ENCODE results near the gene CD48.
"Not testable (repeated sequence)": the region's sequence is repeated elsewhere in the genome, so short reads cannot be mapped to it uniquely, and the experiment has no call there.

The CD48 gene

DNA sequence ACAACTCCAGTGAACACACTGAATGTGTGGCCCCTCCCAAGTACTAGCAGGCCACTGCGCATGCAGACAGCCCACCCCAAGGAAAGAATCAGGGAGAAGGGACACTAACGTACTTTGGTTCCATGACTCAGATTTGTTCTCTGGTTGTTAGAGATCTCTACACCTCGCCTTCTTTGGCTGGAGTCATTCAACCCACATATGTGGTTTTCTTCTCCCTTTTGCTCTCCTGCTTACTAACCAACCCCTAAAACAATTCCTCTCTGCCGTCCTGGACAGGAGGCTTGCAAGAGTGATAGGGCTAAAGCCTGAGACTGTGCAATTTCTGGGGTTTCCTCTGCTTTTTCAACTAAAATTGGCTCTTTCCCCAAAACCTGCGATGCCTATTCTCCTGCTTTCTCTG lies 5.7 kb upstream of the CD48 start:
- Histone ChIP-seq H3K4me2 (ENCODE audit: insufficient read depth, low read length) (no peak overlapping the region), H3K4me3 (ENCODE audit: low read depth in 1 of 2, low read length in 2 of 2) (no peak overlapping the region), H3K9ac (ENCODE audit: low read depth, low read length) (no peak overlapping the region), H3K79me2 (ENCODE audit: insufficient read depth, low read length) (0 out of 2 replicates have a peak, but pooled peaks cover 2% of the 10 kb centered on the region), H3K36me3 (ENCODE audit: insufficient read depth, low read length) (no peaks in the 10 kb centered on the region), H2AFZ (ENCODE audit: low read depth, low read length) (no peak overlapping the region), H4K20me1 (ENCODE audit: insufficient read depth, low read length) (no peaks in the 10 kb centered on the region), H3K9me3 (ENCODE audit: insufficient read depth, low read length, severe bottlenecking) (no peaks in the 10 kb centered on the region), H3K27me3 (ENCODE audit: insufficient read depth, low read length, poor library complexity) (no peaks in the 10 kb centered on the region), H3K4me1 (ENCODE audit: insufficient read depth, low read length) (peaks cover 31% of the 10 kb centered on the region), H3K27ac (ENCODE audit: low read length) (no peak overlapping the region)
- ATAC-seq (ENCODE audit: insufficient read depth, low read depth) (no peak), DNase-seq (no peak)
- TF ChIP-seq EZH2 (IDR thresholded peaks at IDR 0.05; ENCODE audit: borderline replicate concordance, low read depth, low read length, severe bottlenecking) (no peak), CTCF (IDR thresholded peaks at IDR 0.05; ENCODE audit: borderline replicate concordance, extremely low read depth, low read length, poor library complexity, severe bottlenecking) (no peak)

DNA sequence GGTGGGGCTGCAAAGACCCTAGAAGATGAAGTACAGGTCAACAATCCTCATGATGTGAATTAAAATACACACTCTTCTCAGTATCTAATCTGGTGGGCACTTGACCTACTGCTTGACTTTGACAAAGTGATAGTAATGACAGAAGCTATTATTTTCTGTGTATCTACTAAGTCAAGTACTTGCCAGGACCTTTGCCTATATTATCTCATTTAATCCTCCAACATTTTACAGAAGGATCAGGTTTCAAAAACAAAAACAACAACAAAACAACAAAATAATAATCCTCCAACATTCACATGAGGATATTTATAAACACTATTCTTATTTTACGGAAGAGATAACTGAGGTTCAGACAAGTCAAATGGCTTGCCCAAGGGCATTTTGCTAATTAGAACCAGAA lies 4.4 kb upstream of the CD48 start:
- Histone ChIP-seq H3K9me3 (ENCODE audit: insufficient read depth, low read length, severe bottlenecking) (no peaks in the 10 kb centered on the region), H3K27ac (ENCODE audit: low read length) (no peak overlapping the region), H4K20me1 (ENCODE audit: insufficient read depth, low read length) (no peaks in the 10 kb centered on the region), H3K27me3 (ENCODE audit: insufficient read depth, low read length, poor library complexity) (no peaks in the 10 kb centered on the region), H3K9ac (ENCODE audit: low read depth, low read length) (no peak overlapping the region), H2AFZ (ENCODE audit: low read depth, low read length) (no peak overlapping the region), H3K36me3 (ENCODE audit: insufficient read depth, low read length) (no peaks in the 10 kb centered on the region), H3K4me1 (ENCODE audit: insufficient read depth, low read length) (peaks cover 43% of the 10 kb centered on the region), H3K79me2 (ENCODE audit: insufficient read depth, low read length) (peaks cover 8% of the 10 kb centered on the region), H3K4me2 (ENCODE audit: insufficient read depth, low read length) (no peak overlapping the region), H3K4me3 (ENCODE audit: low read depth in 1 of 2, low read length in 2 of 2) (no peak overlapping the region)
- no peak for TF ChIP-seq CTCF (IDR thresholded peaks at IDR 0.05; ENCODE audit: borderline replicate concordance, extremely low read depth, low read length, poor library complexity, severe bottlenecking)
- DNase-seq, result no peak
- no peak for ATAC-seq (ENCODE audit: insufficient read depth, low read depth)

- not testable (repeated sequence) for H3K4me3 ChIP-seq (ENCODE audit: low read depth in 1 of 2, low read length in 2 of 2); H3K27me3 ChIP-seq (ENCODE audit: insufficient read depth, low read length, poor library complexity); H4K20me1 ChIP-seq (ENCODE audit: insufficient read depth, low read length); H2AFZ ChIP-seq (ENCODE audit: low read depth, low read length); H3K9me3 ChIP-seq (ENCODE audit: insufficient read depth, low read length, severe bottlenecking); H3K36me3 ChIP-seq (ENCODE audit: insufficient read depth, low read length)
- Histone ChIP-seq H3K4me1 (ENCODE audit: insufficient read depth, low read length) (peaks cover 57% of the 10 kb centered on the region), H3K4me2 (ENCODE audit: insufficient read depth, low read length) (peak overlapping the region; percentile 46), H3K79me2 (ENCODE audit: insufficient read depth, low read length) (peaks cover 27% of the 10 kb centered on the region), H3K27ac (ENCODE audit: low read length) (peak overlapping the region; percentile 70), H3K9ac (ENCODE audit: low read depth, low read length) (peak overlapping the region; percentile 19)
- peak; percentile 77 for ATAC-seq (ENCODE audit: insufficient read depth, low read depth)
- TF ChIP-seq CTCF (IDR thresholded peaks at IDR 0.05; ENCODE audit: borderline replicate concordance, extremely low read depth, low read length, poor library complexity, severe bottlenecking), result peak; percentile 29
- peak; percentile 67 for DNase-seq
Observed at GRCh38 chr1:160714034-160714648, 2.5 kb upstream of the CD48 start.

DNA sequence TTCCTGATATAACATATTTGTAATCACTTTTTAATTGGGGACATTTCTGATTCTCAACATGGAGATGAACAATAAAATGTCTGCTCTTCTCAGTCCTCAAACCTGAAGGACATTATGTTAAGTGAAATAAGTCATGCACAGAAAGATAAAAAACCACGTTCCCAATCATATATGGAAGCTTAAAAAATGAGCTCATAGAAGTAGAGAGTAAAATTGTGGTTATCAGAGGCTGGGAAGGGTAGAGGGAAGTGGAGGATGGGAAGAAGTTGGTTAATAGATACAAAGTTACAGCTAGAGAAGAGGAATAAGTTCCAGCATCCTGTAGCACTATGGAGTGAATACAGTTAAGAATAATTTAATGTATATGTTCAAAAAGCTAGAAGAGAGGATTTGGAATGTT lies 1.5 kb upstream of the CD48 start:
- Histone ChIP-seq H3K4me1 (ENCODE audit: insufficient read depth, low read length) (peaks cover 67% of the 10 kb centered on the region), H3K9ac (ENCODE audit: low read depth, low read length) (no peak overlapping the region), H3K27me3 (ENCODE audit: insufficient read depth, low read length, poor library complexity) (no peaks in the 10 kb centered on the region), H3K36me3 (ENCODE audit: insufficient read depth, low read length) (no peaks in the 10 kb centered on the region), H3K79me2 (ENCODE audit: insufficient read depth, low read length) (peaks cover 37% of the 10 kb centered on the region), H3K4me2 (ENCODE audit: insufficient read depth, low read length) (peak overlapping the region; percentile 90), H3K9me3 (ENCODE audit: insufficient read depth, low read length, severe bottlenecking) (no peaks in the 10 kb centered on the region), H3K27ac (ENCODE audit: low read length) (peak overlapping the region; percentile 99), H3K4me3 (ENCODE audit: low read depth in 1 of 2, low read length in 2 of 2) (no peak overlapping the region), H2AFZ (ENCODE audit: low read depth, low read length) (no peak overlapping the region), H4K20me1 (ENCODE audit: insufficient read depth, low read length) (no peaks in the 10 kb centered on the region)
- TF ChIP-seq CTCF (IDR thresholded peaks at IDR 0.05; ENCODE audit: borderline replicate concordance, extremely low read depth, low read length, poor library complexity, severe bottlenecking), result no peak
- no peak for DNase-seq
- no peak for ATAC-seq (ENCODE audit: insufficient read depth, low read depth)

DNA sequence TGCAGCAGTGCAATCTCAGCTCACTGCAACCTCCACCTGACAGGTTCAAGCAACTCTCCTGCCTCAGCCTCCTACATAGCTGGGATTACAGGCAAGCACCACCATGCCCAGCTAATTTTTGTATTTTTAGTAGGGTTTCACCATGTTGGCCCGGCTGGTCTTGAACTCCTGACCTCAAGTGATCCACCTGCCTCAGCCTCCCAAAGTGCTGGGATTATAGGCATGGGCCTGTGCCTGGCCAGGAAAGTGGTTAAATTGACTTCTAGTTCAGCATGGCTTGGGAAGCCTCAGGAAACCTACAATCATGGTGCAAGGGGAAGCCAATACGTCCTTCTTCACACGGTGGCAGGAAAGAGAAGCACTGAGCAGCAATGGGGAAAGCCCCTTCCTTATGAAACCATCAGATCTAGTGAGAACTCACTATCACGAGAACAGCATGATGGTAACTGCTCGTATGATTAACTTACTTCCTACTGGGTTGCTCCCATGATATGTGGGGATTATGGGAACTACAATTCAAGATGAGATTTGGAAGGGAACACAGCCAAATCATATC lies 981 bp upstream of the CD48 start:
- H3K36me3 ChIP-seq (ENCODE audit: insufficient read depth, low read length); H4K20me1 ChIP-seq (ENCODE audit: insufficient read depth, low read length); H3K27me3 ChIP-seq (ENCODE audit: insufficient read depth, low read length, poor library complexity); H3K9me3 ChIP-seq (ENCODE audit: insufficient read depth, low read length, severe bottlenecking); DNase-seq; H2AFZ ChIP-seq (ENCODE audit: low read depth, low read length); ATAC-seq (ENCODE audit: insufficient read depth, low read depth): not testable (repeated sequence)
- Histone ChIP-seq H3K4me3 (ENCODE audit: low read depth in 1 of 2, low read length in 2 of 2) (peak overlapping the region in 1 of 2 experiments; percentile 70; a peak in 2 of 4 replicates), H3K79me2 (ENCODE audit: insufficient read depth, low read length) (peaks cover 42% of the 10 kb centered on the region), H3K27ac (ENCODE audit: low read length) (peak overlapping the region; percentile 99), H3K4me2 (ENCODE audit: insufficient read depth, low read length) (peak overlapping the region; percentile 90), H3K4me1 (ENCODE audit: insufficient read depth, low read length) (peaks cover 72% of the 10 kb centered on the region), H3K9ac (ENCODE audit: low read depth, low read length) (peak overlapping the region; percentile 72)

Measured in DND-41 (cell line).